K562 (cell line): Measurements from ENCODE around the gene SGMS1. TPM values are rescaled to one million over a fixed set of nuclear protein-coding genes. Genes with fewer than 3 reads are reported as not detected.
A peak's percentile ranks its signal among the peaks of the same experiment; 100 is the strongest.

Source experiments
- AFF4 ChIP-seq: sonication (generic); formaldehyde crosslinking; IDR thresholded peaks from 2 replicates; pipeline ENCODE4 v1.8.0; 2023; ENCODE audit warnings: mild to moderate bottlenecking, missing genetic modification reagents
- ARID4B ChIP-seq: sonication (generic); formaldehyde crosslinking; IDR thresholded peaks from 2 replicates; pipeline ENCODE4 v1.8.0; 2022; ENCODE audit warnings: mild to moderate bottlenecking, missing genetic modification reagents
- BMI1 ChIP-seq: fragments of 150-350 bp; IDR thresholded peaks from 2 replicates; pipeline ENCODE4 v1.6.1; 2014; ENCODE audit warnings: low read length
- CHD1 ChIP-seq: fragments of 200-600 bp; sonication (generic); IDR thresholded peaks from one replicate; pipeline ENCODE4 v1.6.1; 2012; ENCODE audit warnings: mild to moderate bottlenecking, moderate library complexity, low read length, inconsistent platforms
- MAFG ChIP-seq: fragments of 450-650 bp; conservative IDR thresholded peaks from 2 replicates; pipeline ENCODE4 v1.6.1; 2016; ENCODE audit warnings: missing genetic modification characterization, missing compliant biosample characterization
- PHF8 ChIP-seq: fragments of 200-600 bp; sonication (generic); IDR thresholded peaks from 2 replicates; pipeline ENCODE4 v1.6.1; 2012; ENCODE audit warnings: mixed run types, mild to moderate bottlenecking, inconsistent platforms, low read length, moderate library complexity, borderline replicate concordance
- SMARCA4 ChIP-seq: fragments of 450-650 bp; IDR thresholded peaks from 2 replicates; pipeline ENCODE4 v1.6.1; 2016
- TAF9B ChIP-seq: fragments of 450-650 bp; IDR thresholded peaks from 2 replicates; pipeline ENCODE4 v1.6.1; 2018; ENCODE audit warnings: mild to moderate bottlenecking; ENCODE audit not compliant: partially characterized antibody
- TRIM28 ChIP-seq: fragments of 450-650 bp; IDR thresholded peaks from 2 replicates; pipeline ENCODE4 v1.6.1; 2017
- ZFP36 ChIP-seq: fragments of 150-350 bp; IDR thresholded peaks from 2 replicates; pipeline ENCODE4 v1.6.1; 2018; ENCODE audit warnings: low read length, low read depth; ENCODE audit not compliant: partially characterized antibody
- ZNF175 ChIP-seq: fragments of 200-800 bp; sonication (Bioruptor generic); IDR thresholded peaks from 2 replicates; pipeline ENCODE4 v1.6.1; 2016; ENCODE audit warnings: low read depth, mild to moderate bottlenecking, missing genetic modification characterization, missing compliant biosample characterization
- ZNF184 ChIP-seq: sonication (generic); formaldehyde crosslinking; IDR thresholded peaks from 2 replicates; pipeline ENCODE4 v1.5.0; 2020; ENCODE audit warnings: missing genetic modification reagents
- ZNF561 ChIP-seq: fragments of 450-650 bp; formaldehyde crosslinking; conservative IDR thresholded peaks from 2 replicates; pipeline ENCODE4 v1.4.0; 2020; ENCODE audit warnings: mild to moderate bottlenecking, moderate library complexity
- polyA plus RNA-seq, 8 experiments: library from polyadenylated mRNA; depleted of rRNA in 4 of 8; stranded (reverse) in 5 of 8; unstranded in 3 of 8; fragments of >200 nt; fragmentation: Nextera tagmentation in 2 of 8; fragmentation: Illumina TruSeq in 1 of 8; extraction: Ambion mirVana in 2 of 8; extraction: Trizol in 1 of 8; gene quantifications; 2 replicates each; pipeline versions ENCODE4 v1.2.1 to v1.2.3, GENCODE V29; 2011 to 2014; ENCODE audit warnings: inconsistent platforms in 1 of 8, missing spikeins in 1 of 8
- total RNA-seq, 7 experiments: library from RNA; depleted of rRNA in 6 of 7; stranded (reverse); fragments of >200 nt in 6 of 7; fragmentation: Illumina TruSeq in 2 of 7; extraction: Trizol in 2 of 7; gene quantifications; 2 replicates each; pipeline versions ENCODE4 v1.2.1 to v1.2.3, GENCODE V29; 2011 to 2021; ENCODE audit warnings: low replicate concordance in 1 of 7
- TF ChIP-seq, protein P1 (sequence below): fragments of 450-650 bp; IDR thresholded peaks from 2 replicates; pipeline ENCODE4 v1.7.1; 2018; ENCODE audit warnings: mild to moderate bottlenecking, low read depth; ENCODE audit not compliant: partially characterized antibody
- TF ChIP-seq, protein P2 (sequence below): fragments of 250-450 bp; sonication (Bioruptor Pico); IDR thresholded peaks from 2 replicates; pipeline ENCODE4 v1.5.0; 2020; ENCODE audit warnings: mild to moderate bottlenecking, borderline replicate concordance

SGMS1 gene
- total and polyA plus RNA-seq, 9 of the 15 experiments (the other 6 are each of a cell fraction or from before 2014, with no cell fraction given), result 22.6 to 232 (median 82.2) TPM

GRCh38 chr10:50362547-50363125 is 261.1 kb downstream of the SGMS1 start (continued):
- TF ChIP-seq ZNF561 (CRISPR knock-in tag) (no peak), ZFP36 (no peak), SMARCA4 (peak; percentile 10; the same call in 1 of the 2 replicates), TAF9B (no peak), PHF8 (no peak), AFF4 (no peak), TRIM28 (no peak), MAFG (tag) (0 out of 2 replicates have a peak, but pooled peaks have one; percentile 12), ZNF184 (CRISPR knock-in tag) (no peak), BMI1 (no peak), ZNF175 (CRISPR knock-in tag) (no peak), CHD1 (no peak), ARID4B (CRISPR knock-in tag) (no peak)
- TF ChIP-seq, protein P1, sequence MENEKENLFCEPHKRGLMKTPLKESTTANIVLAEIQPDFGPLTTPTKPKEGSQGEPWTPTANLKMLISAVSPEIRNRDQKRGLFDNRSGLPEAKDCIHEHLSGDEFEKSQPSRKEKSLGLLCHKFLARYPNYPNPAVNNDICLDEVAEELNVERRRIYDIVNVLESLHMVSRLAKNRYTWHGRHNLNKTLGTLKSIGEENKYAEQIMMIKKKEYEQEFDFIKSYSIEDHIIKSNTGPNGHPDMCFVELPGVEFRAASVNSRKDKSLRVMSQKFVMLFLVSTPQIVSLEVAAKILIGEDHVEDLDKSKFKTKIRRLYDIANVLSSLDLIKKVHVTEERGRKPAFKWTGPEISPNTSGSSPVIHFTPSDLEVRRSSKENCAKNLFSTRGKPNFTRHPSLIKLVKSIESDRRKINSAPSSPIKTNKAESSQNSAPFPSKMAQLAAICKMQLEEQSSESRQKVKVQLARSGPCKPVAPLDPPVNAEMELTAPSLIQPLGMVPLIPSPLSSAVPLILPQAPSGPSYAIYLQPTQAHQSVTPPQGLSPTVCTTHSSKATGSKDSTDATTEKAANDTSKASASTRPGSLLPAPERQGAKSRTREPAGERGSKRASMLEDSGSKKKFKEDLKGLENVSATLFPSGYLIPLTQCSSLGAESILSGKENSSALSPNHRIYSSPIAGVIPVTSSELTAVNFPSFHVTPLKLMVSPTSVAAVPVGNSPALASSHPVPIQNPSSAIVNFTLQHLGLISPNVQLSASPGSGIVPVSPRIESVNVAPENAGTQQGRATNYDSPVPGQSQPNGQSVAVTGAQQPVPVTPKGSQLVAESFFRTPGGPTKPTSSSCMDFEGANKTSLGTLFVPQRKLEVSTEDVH, result no peak
- TF ChIP-seq, protein P2, sequence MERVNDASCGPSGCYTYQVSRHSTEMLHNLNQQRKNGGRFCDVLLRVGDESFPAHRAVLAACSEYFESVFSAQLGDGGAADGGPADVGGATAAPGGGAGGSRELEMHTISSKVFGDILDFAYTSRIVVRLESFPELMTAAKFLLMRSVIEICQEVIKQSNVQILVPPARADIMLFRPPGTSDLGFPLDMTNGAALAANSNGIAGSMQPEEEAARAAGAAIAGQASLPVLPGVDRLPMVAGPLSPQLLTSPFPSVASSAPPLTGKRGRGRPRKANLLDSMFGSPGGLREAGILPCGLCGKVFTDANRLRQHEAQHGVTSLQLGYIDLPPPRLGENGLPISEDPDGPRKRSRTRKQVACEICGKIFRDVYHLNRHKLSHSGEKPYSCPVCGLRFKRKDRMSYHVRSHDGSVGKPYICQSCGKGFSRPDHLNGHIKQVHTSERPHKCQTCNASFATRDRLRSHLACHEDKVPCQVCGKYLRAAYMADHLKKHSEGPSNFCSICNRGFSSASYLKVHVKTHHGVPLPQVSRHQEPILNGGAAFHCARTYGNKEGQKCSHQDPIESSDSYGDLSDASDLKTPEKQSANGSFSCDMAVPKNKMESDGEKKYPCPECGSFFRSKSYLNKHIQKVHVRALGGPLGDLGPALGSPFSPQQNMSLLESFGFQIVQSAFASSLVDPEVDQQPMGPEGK (CRISPR knock-in tag), result no peak
